HG03135 (cell line): ENCODE data around the gene HMGB4.

Experiments used
- ATAC-seq: cut with Tn5 transposase; IDR thresholded peaks from one replicate; pipeline ENCODE4 v1.9.1; 2021; ENCODE audit warnings: mild to moderate bottlenecking, moderate library complexity; ENCODE audit not compliant: unreplicated experiment

HMGB4 gene, protein sequence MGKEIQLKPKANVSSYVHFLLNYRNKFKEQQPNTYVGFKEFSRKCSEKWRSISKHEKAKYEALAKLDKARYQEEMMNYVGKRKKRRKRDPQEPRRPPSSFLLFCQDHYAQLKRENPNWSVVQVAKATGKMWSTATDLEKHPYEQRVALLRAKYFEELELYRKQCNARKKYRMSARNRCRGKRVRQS

DNA sequence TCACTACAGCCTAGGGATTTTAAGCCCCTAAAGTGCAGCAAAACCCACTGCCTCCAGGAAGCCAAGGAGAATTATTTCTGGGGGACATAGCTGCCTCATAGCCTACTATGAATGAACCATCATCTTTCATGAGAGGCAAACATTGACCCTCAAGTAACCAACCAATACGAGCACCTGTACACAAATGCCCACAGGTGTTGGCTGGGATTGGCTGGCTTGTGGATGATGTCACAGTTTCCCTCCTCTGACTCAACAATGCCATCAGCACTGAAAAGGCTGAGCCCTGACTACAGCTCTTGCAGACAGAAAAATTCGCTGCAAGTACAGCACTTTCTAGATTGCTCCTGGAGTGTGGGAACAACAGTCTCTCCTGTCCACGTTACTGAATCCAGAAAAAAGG lies at the start of gene HMGB4:
Gene HMGB4, plus strand, starts transcription at position 301 of the 400 bp plus-strand sequence. CDS start 113 bp downstream, outside the sequence.
- ATAC-seq: no peak

DNA sequence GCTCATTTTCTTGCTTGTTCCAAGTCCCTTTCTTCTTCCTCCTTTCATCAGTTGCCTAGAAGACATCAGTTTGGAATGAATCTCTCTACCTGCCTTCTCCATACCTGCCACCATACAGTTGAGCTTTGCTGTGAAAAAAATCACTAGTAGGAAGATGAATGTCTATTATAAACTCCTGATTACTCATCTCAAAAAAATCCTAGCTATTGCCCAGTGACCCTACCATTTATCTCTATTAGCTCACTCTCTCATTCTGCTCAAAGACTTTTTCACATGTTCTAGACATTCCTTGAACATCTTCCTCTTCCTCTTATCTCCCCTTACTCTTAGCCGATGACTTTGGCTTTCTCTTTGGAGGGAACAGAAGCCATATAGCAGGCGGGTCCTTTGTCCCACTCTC lies 49.7 kb upstream of the HMGB4 start:
- no peak for ATAC-seq

DNA sequence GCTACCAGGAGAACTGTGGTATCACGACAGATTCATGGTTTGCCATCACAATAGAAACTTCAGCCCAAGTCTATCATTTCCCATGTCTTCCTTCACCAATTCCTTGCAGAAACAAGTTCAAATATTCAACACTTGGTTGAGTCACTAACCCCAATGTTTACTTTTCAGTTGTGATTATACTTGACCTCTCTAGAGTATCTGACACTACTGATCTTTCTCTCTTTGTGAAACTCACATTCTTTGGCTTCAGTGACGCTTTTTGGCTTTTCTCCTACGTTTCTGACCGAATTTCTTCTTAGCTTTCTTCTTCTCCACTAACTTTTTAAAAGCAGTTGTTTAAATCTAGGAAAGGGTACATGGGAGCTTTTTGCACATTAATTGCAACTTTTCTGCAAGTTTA lies 48.8 kb upstream of the HMGB4 start:
- ATAC-seq: no peak

DNA sequence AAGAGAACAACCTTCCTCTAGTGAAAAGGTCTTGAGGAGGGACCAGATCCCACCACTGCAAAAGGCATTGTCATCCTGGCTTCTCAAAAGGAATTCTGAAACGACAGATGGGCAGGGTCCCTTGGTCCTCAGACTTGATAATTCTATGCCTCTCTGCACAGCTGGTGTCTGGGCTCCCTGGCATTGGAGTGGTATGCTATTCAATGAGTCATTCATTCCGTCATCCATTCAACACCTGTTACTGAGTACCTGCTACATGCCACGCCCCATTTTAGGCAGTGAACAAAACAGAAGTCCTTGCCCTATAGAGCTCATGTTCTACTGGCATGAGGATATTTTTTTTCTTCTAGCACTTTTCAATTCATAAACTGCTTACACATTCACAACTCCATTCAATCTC lies 45.8 kb upstream of the HMGB4 start:
- no peak for ATAC-seq

DNA sequence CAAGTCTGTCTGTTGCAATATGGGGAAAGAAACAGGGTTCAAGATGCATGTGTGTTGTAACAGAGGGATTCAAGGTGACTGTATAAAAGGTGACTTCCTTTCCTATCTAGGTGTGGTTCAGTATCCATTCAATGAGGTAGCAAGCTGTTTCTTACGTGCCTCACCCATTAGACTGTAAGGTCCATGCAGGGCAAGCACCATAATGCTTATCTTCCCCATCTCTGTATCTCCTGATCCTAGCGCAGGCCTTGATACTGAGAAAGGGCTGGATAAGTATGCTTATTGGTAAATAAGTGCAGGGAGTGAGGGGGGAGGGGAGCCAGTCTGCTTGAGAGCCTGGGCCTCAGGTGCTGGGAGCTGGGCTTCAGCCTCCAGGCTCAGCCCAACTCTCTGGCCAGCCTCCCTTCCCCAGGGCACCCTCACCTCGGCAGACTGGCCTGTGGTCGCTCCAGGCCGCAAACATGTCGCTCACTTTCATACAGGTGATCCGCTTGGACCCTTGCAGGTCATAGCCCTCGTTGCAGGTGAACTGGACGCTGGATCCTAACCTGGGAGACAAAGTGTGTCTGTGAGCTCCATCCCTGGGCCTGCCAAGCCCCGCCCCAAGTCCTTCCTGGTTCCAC lies 44.5 kb upstream of the HMGB4 start:
- ATAC-seq: no peak

DNA sequence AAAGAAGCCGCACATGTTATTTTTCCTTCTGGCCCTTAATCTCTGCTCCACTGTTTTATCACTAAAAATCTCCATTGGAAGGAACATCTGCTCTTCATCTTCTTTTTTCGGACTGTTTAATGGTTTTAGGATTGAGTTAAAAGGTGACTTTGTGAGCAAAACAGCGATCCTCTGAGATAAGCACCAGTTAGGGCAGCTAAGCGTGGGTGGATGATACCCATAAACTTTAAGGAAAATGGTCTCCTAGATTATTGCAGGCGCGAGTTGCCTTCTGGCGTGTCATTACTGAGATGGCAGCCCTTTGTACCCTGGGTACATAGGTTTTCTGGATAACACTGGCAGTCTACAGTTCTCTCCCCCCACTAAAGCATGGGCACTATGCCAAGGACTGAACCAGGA lies 44.0 kb upstream of the HMGB4 start:
- no peak for ATAC-seq

DNA sequence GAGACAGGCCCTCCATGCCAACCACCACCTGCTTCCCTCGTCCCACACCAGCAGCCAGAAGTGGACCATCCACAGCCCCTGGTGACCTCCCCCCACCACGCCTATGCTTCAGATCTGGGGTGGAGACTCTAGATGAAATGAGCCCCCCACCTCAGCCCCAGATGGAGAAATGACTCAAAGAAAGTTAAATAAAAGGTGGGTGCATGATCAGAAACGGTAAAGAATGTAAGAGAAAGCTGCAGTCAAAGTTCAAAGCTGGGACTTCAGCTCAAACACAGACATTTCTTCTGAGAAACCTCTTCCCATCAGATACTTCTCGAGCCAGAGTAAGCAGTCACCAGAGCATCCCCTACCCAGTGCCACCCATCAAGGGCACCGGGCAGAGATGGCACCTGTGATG lies 43.1 kb upstream of the HMGB4 start:
- ATAC-seq: no peak

DNA sequence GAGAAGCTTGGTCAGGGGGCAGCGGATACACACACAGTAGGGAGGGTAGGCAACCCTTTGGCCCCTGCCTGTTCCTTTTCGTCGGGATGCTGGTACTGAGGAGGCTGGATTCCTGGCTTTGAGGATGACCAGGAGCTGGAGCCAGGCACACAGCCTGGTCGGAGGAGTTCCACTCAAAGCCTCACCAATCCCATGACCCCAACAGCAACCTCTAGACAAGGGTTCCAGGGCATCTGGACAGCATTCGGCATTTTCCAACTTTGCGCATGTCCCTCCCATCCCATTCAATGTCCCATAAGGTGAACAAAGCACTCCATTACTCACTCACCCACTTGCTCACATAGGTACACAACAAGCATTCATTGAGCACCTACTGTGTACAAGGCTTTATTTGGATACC lies 42.6 kb upstream of the HMGB4 start:
- no peak for ATAC-seq

DNA sequence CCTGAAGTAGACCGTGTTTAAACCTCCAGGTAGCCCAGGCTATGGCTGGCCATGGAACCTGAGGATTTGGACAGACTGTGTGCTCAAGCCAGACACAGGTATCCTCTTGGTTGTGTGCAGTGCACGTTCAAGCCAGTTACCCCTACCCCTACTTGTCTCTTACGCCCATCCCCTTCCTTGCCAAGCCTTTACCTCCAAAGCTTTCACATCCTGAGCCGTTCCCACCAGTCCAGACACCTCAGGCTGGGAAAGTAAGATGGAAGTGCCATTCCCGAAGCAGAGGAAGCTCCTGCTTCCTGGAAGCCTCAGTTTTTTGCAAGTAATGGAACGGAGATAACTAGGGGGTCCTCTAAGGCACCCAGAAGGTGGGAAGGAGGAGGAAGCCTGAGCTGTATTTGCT lies 41.5 kb upstream of the HMGB4 start:
- no peak for ATAC-seq

DNA sequence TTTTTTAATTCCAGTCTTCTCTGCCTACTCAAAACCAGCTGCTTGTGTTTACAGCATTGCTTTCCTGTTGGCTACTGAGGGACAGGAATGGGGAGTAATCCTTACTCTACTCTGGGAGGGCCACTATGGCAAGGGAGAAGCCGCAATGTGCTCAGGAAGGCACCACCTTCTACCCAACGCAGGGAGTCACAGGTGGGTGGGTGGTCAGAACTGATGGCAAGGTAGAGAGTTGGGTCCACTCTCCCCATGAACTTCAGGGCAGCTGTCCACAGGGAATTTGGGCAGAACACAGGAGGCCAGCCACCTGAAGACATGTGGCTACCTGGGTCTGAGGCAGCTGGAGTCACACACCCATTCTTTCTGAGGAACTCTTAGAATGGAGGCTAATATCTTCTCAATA lies 40.5 kb upstream of the HMGB4 start:
- no peak for ATAC-seq

DNA sequence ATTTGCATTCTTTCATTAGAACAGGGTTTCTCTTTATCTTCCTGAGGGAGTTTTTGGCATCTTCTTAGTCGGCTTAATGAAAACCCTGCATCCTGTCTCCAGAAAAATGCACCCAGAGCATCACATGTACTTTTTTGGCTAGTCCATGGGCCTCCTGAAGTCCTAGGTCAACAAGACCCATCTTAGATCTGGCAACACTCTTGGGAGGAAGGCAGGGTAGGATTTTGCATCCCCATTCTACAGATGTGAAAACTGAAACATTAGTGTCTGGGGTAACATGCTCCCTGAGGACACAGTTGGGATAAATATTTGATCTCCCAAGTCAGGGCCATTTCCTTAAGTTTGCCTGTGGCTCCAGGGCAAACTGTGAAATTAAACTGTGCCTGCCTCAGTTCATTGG lies 40.0 kb upstream of the HMGB4 start:
- no peak for ATAC-seq

DNA sequence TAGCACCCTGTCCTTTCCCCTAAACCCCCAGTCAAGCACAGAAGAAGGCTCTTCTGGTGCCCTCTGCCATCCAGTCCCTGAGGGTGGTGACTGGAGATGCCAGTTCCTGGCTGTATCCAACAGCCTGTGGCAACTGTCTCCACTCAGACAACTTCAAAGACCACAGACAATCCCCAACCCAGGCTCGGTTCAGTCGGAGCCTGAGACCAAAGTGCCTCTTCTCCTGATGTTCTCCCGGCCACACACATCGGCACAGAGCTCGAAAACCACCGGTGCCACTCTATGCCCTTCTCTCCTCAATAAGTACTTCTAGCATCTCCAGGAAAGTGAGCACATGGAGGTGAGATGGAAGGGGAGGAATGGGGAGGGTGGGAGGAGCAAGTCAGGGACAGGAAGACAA lies 39.6 kb upstream of the HMGB4 start:
- ATAC-seq: no peak

DNA sequence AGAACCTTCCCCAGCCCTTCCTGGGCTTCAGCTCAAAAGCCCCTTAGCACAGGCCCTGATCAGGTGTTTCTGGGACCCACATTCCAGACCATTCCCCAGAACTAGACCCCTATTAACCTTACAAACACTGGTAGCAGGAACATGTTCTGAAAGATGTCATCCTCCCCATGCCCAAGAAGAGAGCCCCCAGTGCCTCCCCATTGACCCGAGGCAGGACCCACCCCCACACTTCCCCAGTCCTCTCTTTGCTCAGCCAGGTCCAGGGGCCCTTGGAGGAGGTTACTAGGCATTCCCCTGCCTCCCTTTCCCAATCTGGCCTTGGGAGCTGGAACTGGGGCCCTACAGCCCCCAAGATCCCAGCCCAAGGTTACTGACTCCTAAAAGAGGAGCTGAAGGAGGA lies 38.9 kb upstream of the HMGB4 start:
- ATAC-seq: no peak

DNA sequence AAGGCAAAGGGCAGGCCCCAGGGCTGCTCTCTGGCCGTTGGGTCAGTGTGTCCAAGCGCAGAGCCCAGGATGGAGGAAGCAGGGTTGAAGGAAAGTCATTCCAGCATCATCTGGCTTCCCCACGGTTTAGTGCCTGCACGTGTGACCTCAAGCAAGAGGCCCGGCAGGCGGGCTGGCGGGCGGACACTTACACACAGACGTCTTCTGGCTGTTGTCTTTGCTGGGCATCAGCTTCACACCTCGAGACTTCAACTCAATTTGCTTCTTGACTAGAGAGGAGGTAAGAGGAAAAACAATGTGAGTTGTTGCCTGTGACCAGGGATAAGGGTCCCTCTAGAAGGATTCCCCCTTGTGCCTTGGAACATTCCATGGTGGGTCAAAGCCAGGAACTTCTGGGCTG lies 38.4 kb upstream of the HMGB4 start:
- ATAC-seq: no peak

DNA sequence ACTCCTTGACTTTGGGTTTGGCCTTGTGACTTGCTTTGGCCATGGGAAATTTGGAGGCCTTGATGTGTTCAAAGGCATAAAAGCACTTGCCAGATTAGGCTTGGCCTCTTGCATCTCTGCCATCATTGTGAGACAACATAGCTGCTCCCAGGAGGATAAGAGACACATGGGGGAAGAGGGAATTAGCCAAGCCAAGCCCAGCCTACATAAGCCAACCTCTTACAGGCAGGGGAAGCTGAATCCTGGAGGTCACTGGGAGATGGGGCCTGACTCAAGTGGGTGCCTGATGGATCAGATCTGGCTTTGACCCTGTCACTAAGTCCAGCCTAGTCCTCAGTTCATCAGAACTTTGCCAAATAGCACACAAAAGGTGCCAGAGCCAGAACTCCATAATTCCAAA lies 37.6 kb upstream of the HMGB4 start:
- no peak for ATAC-seq

DNA sequence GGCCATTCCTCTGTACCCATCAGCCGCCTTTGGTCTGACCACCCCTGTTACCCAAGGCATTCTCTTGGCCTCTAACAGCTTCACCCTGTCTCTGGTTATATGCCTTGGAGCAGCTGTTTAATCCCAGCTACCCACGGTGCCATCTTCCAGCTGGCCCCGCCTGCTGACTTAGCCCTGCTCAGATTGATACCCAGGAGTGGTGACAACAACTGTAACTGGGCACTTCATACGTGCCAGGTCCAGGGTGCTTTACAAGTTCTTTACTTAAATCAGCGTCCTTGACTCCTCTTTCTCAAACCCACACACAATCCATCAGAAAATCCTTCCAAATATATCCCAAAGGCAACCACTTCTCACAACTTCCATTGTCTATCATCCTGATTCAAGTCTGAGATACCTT lies 37.2 kb upstream of the HMGB4 start:
- no peak for ATAC-seq

DNA sequence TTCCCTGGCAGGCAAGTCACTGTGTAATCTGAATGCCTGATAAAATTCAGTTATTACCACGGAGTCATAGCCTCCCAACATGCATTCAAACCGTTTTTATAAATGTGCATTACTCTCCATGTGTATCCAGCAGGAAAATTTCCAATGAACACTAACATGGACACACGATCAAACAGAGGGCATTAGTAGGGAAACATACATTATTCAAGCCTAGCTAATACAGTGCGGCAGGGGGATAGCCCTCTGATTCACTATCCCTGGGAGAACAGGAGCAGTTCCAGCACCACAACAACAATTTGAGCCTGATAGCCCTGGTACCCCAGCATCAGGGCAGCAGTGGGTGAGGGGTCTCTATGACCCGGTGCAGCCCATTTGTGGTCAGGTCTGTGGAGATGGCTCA lies 35.8 kb upstream of the HMGB4 start:
- no peak for ATAC-seq

DNA sequence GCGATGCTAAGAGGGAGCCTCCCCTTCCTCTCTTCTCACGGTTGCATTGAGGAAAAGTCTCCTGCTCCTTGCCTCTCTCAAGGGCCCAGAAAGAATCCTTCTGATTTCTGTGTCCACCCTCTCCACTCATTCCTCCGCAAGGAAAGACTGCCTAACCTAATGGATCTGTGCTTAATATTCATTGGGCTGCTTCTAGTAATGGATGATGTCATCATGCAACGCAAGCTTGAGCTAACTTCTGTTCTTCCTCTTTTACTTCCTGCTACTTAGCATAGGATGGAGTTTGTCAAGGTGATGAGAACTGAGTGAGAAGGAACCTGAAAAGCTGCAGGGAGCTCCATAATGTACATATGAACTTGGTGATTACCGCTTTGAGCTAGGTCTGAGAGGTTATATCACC lies 35.2 kb upstream of the HMGB4 start:
- ATAC-seq: no peak

DNA sequence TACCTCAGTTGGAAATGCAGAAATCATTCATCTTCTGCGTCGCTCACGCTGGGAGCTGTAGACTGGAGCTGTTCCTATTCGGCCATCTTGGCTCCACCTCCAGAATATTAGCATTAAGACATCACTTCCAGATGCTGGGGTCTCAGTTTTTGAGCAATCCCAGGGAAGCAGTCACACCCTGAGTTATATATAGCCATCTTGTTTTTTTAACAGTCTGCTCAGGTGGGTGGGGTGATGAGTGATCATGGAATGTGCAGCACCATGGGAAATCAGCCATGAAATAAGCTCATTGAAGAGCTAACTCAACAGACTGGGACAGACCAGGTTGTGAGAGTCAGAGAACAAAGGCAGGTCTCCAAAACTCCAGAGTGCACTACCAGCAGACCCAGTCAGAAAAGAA lies 27.0 kb upstream of the HMGB4 start:
- ATAC-seq: no peak

DNA sequence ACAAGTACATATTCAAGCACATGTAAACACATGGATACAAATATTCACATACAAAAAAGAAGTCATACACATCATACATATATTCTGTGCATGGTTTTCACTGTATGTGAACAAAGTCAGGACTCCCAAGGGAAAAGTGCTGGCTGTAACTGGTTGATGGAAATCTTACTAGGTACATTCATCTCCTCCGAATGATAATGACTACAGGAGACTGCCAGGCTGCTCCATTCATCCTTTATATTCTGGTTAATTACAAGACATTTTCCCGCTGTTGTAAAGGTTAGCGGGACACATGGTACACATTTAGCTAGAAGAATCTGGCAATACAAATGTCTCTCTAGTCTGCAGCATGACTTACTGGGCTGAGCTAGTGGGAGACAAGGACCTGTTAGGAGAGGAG lies 26.2 kb upstream of the HMGB4 start:
- no peak for ATAC-seq

DNA sequence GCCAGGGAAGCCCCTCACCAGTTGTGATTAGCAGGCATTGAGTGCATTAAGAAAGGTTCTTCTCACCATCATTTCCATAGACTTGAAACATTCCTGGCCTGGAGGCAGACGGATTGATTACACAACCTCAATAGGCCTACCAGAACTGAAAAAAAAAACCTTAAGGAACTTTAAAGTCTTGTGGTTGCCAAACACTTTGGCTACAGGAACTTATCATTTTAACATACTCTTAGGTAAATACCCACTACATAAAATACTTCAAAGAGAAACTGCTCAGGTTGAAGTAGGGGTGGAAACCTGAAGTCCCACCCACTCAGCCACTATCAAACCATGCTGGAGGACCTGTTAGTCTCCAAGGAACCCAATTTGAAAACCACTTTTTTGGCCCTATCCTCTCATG lies 22.4 kb upstream of the HMGB4 start:
- ATAC-seq: no peak

DNA sequence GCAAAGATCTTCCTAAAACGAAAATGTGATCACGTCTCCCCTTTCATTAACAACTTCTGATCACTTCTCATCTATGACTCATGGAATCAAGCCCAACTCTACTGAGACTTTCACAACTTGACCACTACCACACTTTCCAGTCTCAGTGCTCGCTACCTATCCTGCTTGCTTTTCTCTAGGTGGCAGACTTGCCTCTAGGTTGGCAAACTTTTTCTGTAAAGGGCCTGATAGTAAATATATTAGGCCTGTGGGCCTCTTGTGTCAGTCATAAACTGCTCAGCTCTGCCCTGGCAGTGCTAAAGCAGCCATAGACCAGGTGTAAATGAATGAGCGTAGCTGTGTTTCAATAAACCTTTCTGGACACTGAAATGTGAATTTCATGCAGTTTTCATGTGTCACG lies 21.5 kb upstream of the HMGB4 start:
- no peak for ATAC-seq

DNA sequence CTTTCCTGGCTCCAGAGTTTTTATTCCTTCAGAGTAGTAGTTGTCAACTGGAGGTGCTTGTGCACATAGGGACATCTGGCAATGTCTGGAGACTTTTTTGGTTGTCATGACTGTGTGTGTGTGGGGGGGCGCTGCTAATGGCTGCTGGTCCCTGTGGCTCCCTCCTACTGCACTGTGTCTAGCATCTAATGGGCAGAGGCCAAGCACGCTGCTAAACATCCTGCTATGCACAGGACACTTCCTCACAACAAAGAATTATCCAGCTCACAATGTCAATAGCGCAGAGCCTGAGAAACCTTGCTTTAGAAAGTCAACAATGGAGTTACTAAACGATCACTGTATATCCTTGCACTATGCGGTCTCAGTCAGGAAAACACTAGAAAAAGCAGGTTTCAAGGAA lies 19.7 kb upstream of the HMGB4 start:
- no peak for ATAC-seq
